Muscle layer of colon (tissue), 2 donors: ENCODE results near the gene ZKSCAN3.

Experiments used
- H3K27ac ChIP-seq: one replicate; pipeline ENCODE4 v1.7.0; 2013; ENCODE audit warnings: low read depth, mild to moderate bottlenecking, low read length, moderate library complexity
- H3K27me3 ChIP-seq, 2 donors: one replicate each; pipeline ENCODE4 v1.7.0; 2013; ENCODE audit warnings: low read length in 2 of 2, mild to moderate bottlenecking in 2 of 2; ENCODE audit not compliant: insufficient read depth in 2 of 2, control insufficient read depth in 1 of 2
- H3K36me3 ChIP-seq: one replicate; pipeline ENCODE4 v1.7.0; 2013; ENCODE audit warnings: mild to moderate bottlenecking, low read length; ENCODE audit not compliant: insufficient read depth
- H3K4me1 ChIP-seq: one replicate; pipeline ENCODE4 v1.7.0; 2013; ENCODE audit warnings: mild to moderate bottlenecking, low read length; ENCODE audit not compliant: insufficient read depth
- H3K4me3 ChIP-seq, 2 donors: one replicate each; pipeline ENCODE4 v1.7.0; 2013; ENCODE audit warnings: low read length in 2 of 2, low read depth in 1 of 2, mild to moderate bottlenecking in 1 of 2, moderate library complexity in 1 of 2
- H3K9ac ChIP-seq: one replicate; pipeline ENCODE4 v1.7.0; 2013; ENCODE audit warnings: low read length
- H3K9me3 ChIP-seq: one replicate; pipeline ENCODE4 v1.7.0; 2013; ENCODE audit warnings: mild to moderate bottlenecking, low read length
- donor health status: abdominal sarcoma.
- donor health status: Adenocarcinoma of cecum.

Gene ZKSCAN3

GRCh38 chr6:28333047-28333446 is 16.7 kb upstream of the ZKSCAN3 start:
- Histone ChIP-seq H3K9me3 (no peaks in the 10 kb centered on the region), H3K27me3 (no peaks in the 10 kb centered on the region), H3K36me3 (peaks cover 13% of the 10 kb centered on the region), H3K9ac (no peak overlapping the region), H3K4me1 (peaks cover 34% of the 10 kb centered on the region), H3K27ac (no peak overlapping the region), H3K4me3 (no peak overlapping the region)

GRCh38 chr6:28333599-28334018 is 16.1 kb upstream of the ZKSCAN3 start:
- Histone ChIP-seq H3K27ac (peak overlapping the region; percentile 99), H3K27me3 (no peaks in the 10 kb centered on the region), H3K9ac (no peak overlapping the region)

GRCh38 chr6:28334286-28335039 is 15.3 kb upstream of the ZKSCAN3 start:
- Histone ChIP-seq H3K9ac (peak overlapping the region; percentile 87), H3K27me3 (no peaks in the 10 kb centered on the region), H3K4me1 (peaks cover 34% of the 10 kb centered on the region), H3K9me3 (no peaks in the 10 kb centered on the region), H3K27ac (peak overlapping the region; percentile 99), H3K36me3 (peaks cover 6% of the 10 kb centered on the region), H3K4me3 (peak overlapping the region; percentile 11 to 80)

More at GRCh38 chr6:28333599-28334018, 16.1 kb upstream of the ZKSCAN3 start:
- H3K9me3 ChIP-seq = no peaks in the 10 kb centered on the region
- H3K4me1 ChIP-seq = peaks cover 34% of the 10 kb centered on the region
- H3K36me3 ChIP-seq = peaks cover 13% of the 10 kb centered on the region
- no peak overlapping the region for H3K4me3 ChIP-seq

- Histone ChIP-seq H3K27me3 (no peaks in the 10 kb centered on the region), H3K9me3 (no peaks in the 10 kb centered on the region), H3K36me3 (peaks cover 6% of the 10 kb centered on the region), H3K27ac (peak overlapping the region; percentile 99), H3K4me3 (peak overlapping the region; percentile 11 to 80), H3K4me1 (peaks cover 34% of the 10 kb centered on the region), H3K9ac (peak overlapping the region; percentile 87)
These were observed 14.6 kb upstream of the ZKSCAN3 start for GRCh38 chr6:28335040-28335563.

GRCh38 chr6:28335564-28336283 is 14.0 kb upstream of the ZKSCAN3 start, which contains the start of gene ZSCAN31:
ZSCAN31 (minus strand) TSS chr6:28336148; CDS start chr6:28329683, 6,465 bp downstream.
- Histone ChIP-seq H3K9ac (peak within 1 kb of the TSS; percentile 87), H3K4me3 (peak within 1 kb of the TSS; percentile 80 to 86), H3K9me3 (no peaks in the 10 kb centered on the region), H3K36me3 (peaks cover 6% of the 10 kb centered on the region), H3K4me1 (peaks cover 34% of the 10 kb centered on the region), H3K27ac (peak within 1 kb of the TSS; percentile 99), H3K27me3 (no peaks in the 10 kb centered on the region)

GRCh38 chr6:28336284-28337120 is 13.2 kb upstream of the ZKSCAN3 start:
- Histone ChIP-seq H3K9me3 (no peaks in the 10 kb centered on the region), H3K4me1 (peaks cover 34% of the 10 kb centered on the region), H3K9ac (peak overlapping the region; percentile 87), H3K27me3 (no peaks in the 10 kb centered on the region), H3K27ac (peak overlapping the region; percentile 99), H3K36me3 (peaks cover 6% of the 10 kb centered on the region), H3K4me3 (peak overlapping the region; percentile 80 to 86)

GRCh38 chr6:28337121-28337520 is 12.6 kb upstream of the ZKSCAN3 start:
- Histone ChIP-seq H3K27me3 (no peaks in the 10 kb centered on the region), H3K36me3 (peaks cover under 1% of the 10 kb centered on the region), H3K9ac (peak overlapping the region; percentile 87), H3K9me3 (no peaks in the 10 kb centered on the region), H3K4me1 (peaks cover 34% of the 10 kb centered on the region), H3K27ac (peak overlapping the region; percentile 99), H3K4me3 (peak overlapping the region in 1 of 2 donors; percentile 80)

- Histone ChIP-seq H3K27ac (no peak overlapping the region), H3K9me3 (no peaks in the 10 kb centered on the region), H3K4me1 (peaks cover 12% of the 10 kb centered on the region), H3K4me3 (no peak overlapping the region), H3K9ac (no peak overlapping the region), H3K36me3 (no peaks in the 10 kb centered on the region), H3K27me3 (no peaks in the 10 kb centered on the region)
These were observed 9.2 kb upstream of the ZKSCAN3 start for GRCh38 chr6:28340310-28341095.

GRCh38 chr6:28343898-28344677 is 5.7 kb upstream of the ZKSCAN3 start:
- no peak overlapping the region for H3K27ac ChIP-seq
- H3K27me3 ChIP-seq = no peaks in the 10 kb centered on the region
- H3K4me1 ChIP-seq = no peaks in the 10 kb centered on the region
- no peaks in the 10 kb centered on the region for H3K36me3 ChIP-seq
- H3K9ac ChIP-seq = no peak overlapping the region
- H3K4me3 ChIP-seq = no peak overlapping the region
- no peaks in the 10 kb centered on the region for H3K9me3 ChIP-seq

- no peaks in the 10 kb centered on the region for H3K9me3 ChIP-seq
- no peak overlapping the region for H3K27ac ChIP-seq
- peaks cover under 1% of the 10 kb centered on the region for H3K4me1 ChIP-seq
- H3K4me3 ChIP-seq = no peak overlapping the region
- H3K27me3 ChIP-seq = no peaks in the 10 kb centered on the region
- no peak overlapping the region for H3K9ac ChIP-seq
- H3K36me3 ChIP-seq = no peaks in the 10 kb centered on the region
These were observed 4.5 kb upstream of the ZKSCAN3 start for GRCh38 chr6:28345201-28345600.
